ENCODE measurements around the gene RASGRP3.

The RASGRP3 gene

GRCh38 chr2:33494877-33495641, 18.6 kb downstream of the RASGRP3 start:
- no peak for DNase-seq

- DNase-seq = no peak
Observed at GRCh38 chr2:33495683-33496082, 19.2 kb downstream of the RASGRP3 start.

GRCh38 chr2:33496150-33496549, 19.7 kb downstream of the RASGRP3 start:
- no peak for DNase-seq

- DNase-seq = no peak
Observed at GRCh38 chr2:33496726-33497125, 20.3 kb downstream of the RASGRP3 start.

GRCh38 chr2:33497221-33497650, 20.8 kb downstream of the RASGRP3 start:
- peak; percentile 61 to 71 for DNase-seq

- no peak for DNase-seq
Observed at GRCh38 chr2:33498291-33498956, 22.0 kb downstream of the RASGRP3 start.

GRCh38 chr2:33500177-33500576, 23.7 kb downstream of the RASGRP3 start:
- no peak for DNase-seq

GRCh38 chr2:33502025-33502424, 25.6 kb downstream of the RASGRP3 start:
- no peak for DNase-seq

GRCh38 chr2:33503002-33503401, 26.6 kb downstream of the RASGRP3 start:
- DNase-seq = no peak

GRCh38 chr2:33505966-33506365, 29.5 kb downstream of the RASGRP3 start:
- no peak for DNase-seq

- no peak for DNase-seq
Observed at GRCh38 chr2:33509908-33510585, 33.6 kb downstream of the RASGRP3 start.

GRCh38 chr2:33510586-33510968, 34.1 kb downstream of the RASGRP3 start:
- no peak for DNase-seq

GRCh38 chr2:33511141-33511540, 34.7 kb downstream of the RASGRP3 start:
- DNase-seq = no peak

- no peak for DNase-seq
Observed at GRCh38 chr2:33512112-33512511, 35.7 kb downstream of the RASGRP3 start.

GRCh38 chr2:33513480-33513879, 37.0 kb downstream of the RASGRP3 start:
- DNase-seq = no peak

GRCh38 chr2:33516456-33516995, 40.1 kb downstream of the RASGRP3 start:
- no peak for DNase-seq

- no peak for DNase-seq
Observed at GRCh38 chr2:33518200-33518599, 41.8 kb downstream of the RASGRP3 start.

GRCh38 chr2:33518929-33519328, 42.5 kb downstream of the RASGRP3 start:
- no peak for DNase-seq

GRCh38 chr2:33521791-33522281, 45.4 kb downstream of the RASGRP3 start:
- DNase-seq = no peak

GRCh38 chr2:33522576-33522975, 46.1 kb downstream of the RASGRP3 start:
- no peak for DNase-seq

GRCh38 chr2:33525666-33526065, 49.2 kb downstream of the RASGRP3 start:
- DNase-seq = no peak

- no peak for DNase-seq
Observed at GRCh38 chr2:33526132-33526531, 49.7 kb downstream of the RASGRP3 start.

- no peak for DNase-seq
Observed at GRCh38 chr2:33526921-33527320, 50.5 kb downstream of the RASGRP3 start.

Data from inflammatory macrophage treated with lipopolysaccharide for 1 hour (primary cell).